Stomach (tissue), 4 donors: ENCODE data around the gene FRAT2.

Source experiments
- EP300 ChIP-seq: sonication (generic); formaldehyde crosslinking; IDR thresholded peaks from one replicate; pipeline ENCODE4 v1.6.1; 2017; ENCODE audit warnings: antibody characterized with exemption
- POLR2AphosphoS5 ChIP-seq, 3 donors: sonication (generic); formaldehyde crosslinking; IDR thresholded peaks; one replicate each; pipeline ENCODE4 v1.6.1; 2016; ENCODE audit warnings: antibody characterized with exemption in 3 of 3
- TF ChIP-seq, protein P1 (sequence below), 7 experiments: fragments of 450-650 bp in 4 of 7; fragments of 200-600 bp in 3 of 7; sonication (generic) in 3 of 7; IDR thresholded peaks; one replicate each; pipeline ENCODE4 v1.5.1; 2016 to 2019; ENCODE audit warnings: antibody characterized with exemption in 7 of 7, control low read depth in 2 of 7, mild to moderate bottlenecking in 1 of 7

DNA sequence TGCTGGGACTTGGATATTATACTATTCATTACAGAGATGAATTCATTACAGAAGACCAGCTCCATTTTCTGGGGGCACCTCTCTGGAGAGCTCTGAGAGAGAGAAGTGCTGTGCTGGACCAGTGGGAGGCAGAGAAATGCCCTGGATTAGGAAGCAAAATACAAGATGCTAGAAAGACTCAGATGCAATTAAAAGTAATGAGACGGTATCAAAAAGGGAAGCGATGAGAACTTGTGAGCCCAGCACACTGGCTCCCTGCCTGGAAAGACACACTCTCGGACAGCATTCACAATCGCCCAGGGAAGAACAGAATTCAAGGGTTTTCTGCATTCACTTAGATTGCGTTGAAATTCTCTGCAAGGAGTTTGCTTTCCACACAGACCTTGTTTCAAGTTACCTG lies 3.5 kb upstream of the FRAT2 start:
- TF ChIP-seq, protein P1, sequence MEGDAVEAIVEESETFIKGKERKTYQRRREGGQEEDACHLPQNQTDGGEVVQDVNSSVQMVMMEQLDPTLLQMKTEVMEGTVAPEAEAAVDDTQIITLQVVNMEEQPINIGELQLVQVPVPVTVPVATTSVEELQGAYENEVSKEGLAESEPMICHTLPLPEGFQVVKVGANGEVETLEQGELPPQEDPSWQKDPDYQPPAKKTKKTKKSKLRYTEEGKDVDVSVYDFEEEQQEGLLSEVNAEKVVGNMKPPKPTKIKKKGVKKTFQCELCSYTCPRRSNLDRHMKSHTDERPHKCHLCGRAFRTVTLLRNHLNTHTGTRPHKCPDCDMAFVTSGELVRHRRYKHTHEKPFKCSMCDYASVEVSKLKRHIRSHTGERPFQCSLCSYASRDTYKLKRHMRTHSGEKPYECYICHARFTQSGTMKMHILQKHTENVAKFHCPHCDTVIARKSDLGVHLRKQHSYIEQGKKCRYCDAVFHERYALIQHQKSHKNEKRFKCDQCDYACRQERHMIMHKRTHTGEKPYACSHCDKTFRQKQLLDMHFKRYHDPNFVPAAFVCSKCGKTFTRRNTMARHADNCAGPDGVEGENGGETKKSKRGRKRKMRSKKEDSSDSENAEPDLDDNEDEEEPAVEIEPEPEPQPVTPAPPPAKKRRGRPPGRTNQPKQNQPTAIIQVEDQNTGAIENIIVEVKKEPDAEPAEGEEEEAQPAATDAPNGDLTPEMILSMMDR (IDR thresholded peaks at IDR 0.05): no peak
- TF ChIP-seq POLR2AphosphoS5 (IDR thresholded peaks at IDR 0.05) (no peak), EP300 (no peak)
